Amygdala (tissue), 56 donors: ENCODE measurements around the gene WNT7A.

Experiments used
- DNase-seq, 56 donors: peaks; one replicate each; lab custom pipeline; 2025; lab: John Stamatoyannopoulos, UW

WNT7A gene

DNA sequence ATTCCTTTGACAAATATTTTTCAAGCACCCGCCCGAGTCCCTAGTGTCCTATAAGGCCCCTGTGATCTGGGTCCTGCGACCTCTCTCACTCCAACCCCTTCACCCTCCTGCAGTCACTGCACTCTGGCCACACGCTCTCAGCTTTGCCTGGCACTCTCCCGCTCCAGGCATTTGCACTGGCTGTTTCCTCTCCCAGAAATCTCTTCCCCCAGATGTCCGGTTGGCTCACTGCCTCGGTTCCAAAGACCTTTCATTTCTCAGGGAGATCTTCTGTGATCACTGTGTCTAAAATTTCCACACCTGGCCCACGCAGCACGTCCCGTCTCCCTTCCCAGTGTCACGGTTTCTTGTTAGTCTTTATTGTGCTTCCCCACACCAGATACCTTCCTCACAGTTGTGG lies 97.4 kb downstream of the WNT7A start:
- no peak for DNase-seq

DNA sequence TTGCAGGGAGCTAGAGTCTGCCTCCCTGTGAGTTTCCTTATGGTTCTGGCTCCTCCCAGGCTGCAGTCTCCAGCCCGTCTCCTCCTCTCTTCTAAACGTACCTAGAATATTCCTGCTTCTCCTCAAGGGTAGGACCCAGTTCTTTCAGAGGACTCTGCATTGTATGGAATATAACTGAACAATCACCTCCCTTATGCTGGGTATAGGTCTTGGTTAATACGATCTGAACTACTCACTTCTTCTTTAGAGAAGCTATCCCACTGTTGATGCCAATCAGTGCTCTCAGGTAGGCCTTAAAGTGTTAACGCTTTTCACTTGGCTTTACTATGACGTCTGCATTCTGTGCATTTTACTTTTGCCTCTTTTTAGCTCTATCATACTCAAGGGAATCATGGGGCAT lies 98.5 kb downstream of the WNT7A start:
- DNase-seq = no peak

DNA sequence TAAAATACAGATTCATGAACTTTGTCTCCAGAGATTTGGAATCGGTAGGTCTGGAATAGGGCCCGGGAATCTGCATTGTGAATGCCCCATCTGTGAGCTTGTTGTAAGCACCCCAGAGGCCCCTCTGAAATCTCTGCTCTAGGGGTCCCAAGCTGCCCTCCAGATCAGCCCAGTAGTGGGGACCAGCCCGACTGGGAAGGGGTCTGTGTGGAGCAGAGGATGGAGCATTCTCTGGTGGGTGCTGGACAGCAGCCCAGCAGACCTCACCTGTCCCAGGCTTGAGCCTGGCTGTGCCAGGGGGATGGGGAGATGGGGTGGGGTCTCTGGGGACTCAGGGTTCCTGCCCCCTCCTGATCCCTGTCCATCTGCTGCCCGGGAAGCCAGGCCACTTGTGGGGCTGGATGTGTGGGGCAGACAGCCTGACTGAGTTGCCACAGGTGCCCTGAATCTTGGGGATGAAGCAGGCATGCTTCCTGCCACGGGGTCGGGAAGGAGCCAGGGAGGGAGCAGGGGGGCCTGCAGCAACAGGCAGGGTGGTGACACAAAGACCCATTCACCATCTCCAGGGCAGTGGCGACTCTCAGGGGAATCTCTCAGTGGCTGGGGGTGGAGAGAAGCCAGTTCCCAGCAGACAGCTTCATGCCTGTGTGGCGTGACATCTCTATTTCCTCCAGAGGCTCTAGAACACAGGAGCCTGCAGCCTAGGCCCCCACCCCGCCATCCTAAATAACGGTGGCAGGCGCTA lies 99.3 kb downstream of the WNT7A start:
- DNase-seq = peak in 2 of 56 donors; percentile 13 to 18

DNA sequence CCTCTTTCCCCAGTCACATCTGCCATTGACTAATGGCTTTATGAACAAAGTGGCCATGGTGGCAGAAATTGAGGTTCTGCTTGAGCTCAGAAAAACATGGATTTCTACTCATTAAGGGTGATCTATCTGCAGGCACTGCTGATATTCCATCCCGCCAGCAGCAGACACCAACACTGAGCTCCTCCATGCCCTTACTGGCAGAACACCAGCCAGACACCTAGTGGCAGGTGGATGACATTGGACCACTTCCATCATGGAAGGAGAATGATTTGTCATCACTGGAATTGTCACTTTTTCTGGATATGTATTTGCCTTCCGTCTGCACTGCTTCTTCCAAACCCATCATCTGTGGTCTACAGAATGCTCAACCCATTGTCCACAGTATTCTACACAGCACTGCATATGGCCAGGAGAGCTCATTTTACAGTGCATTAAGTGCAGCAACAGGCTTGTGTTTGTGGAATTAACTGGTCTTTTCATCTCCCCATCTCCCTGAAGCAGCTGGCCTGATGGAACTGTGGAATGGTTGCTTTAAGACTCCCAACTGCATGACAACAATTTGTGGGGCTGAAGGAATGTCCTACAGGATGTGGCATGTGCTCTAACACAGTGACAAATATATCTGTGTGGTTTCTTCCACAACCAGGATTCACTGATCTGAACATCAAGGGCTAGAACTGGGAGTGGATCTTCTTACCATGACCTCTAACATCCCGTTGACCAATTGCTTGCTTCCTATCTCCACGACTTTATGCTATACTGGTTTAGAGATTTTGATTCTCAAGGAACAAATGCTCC lies 103.4 kb downstream of the WNT7A start:
- DNase-seq = no peak

GRCh38 chr3:13772885-13773745 lies 106.8 kb downstream of the WNT7A start:
- DNase-seq = no peak

- no peak for DNase-seq
These were observed 107.5 kb downstream of the WNT7A start for GRCh38 chr3:13772321-13772745.

DNA sequence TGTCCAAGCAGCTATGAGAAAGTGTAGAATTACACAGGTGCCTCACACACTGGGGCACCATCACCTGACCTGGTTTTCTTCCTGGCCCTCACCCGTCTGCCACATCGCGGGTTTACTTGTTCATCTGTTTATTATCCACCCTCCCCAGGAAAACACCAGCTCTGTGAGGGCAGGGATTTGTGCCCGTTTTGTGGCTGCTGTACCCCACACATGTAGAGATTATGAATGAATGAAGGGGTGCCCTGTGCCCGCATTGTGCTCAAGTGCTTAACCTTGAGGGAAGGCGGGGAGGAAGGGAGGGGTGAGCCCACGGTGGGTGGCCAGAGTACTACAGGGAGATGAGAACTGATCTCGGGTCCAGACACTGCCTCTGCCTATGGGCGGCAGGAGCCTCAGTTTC lies 108.4 kb downstream of the WNT7A start:
- no peak for DNase-seq

- no peak for DNase-seq
These were observed 109.4 kb downstream of the WNT7A start for GRCh38 chr3:13770170-13771169.

DNA sequence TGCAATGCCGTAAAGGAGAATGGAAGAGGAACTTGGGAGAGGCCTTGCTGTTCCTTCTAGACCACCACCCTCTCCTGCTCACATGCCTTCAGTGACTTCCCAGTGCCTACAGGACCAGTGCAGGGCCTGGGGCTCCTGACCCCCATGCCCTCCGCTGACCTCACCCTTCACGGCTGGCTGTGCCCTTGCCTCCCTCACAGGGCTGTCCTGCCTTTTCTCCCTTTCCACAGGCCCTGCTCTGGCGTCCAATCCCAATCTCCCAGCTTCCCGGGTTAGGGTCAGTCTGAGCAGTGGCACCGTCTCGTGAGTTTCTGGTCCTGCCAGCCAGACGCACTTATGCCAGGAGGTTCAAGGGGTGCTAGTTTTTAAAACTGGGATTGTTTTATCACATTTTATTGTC lies 110.4 kb downstream of the WNT7A start:
- no peak for DNase-seq

DNA sequence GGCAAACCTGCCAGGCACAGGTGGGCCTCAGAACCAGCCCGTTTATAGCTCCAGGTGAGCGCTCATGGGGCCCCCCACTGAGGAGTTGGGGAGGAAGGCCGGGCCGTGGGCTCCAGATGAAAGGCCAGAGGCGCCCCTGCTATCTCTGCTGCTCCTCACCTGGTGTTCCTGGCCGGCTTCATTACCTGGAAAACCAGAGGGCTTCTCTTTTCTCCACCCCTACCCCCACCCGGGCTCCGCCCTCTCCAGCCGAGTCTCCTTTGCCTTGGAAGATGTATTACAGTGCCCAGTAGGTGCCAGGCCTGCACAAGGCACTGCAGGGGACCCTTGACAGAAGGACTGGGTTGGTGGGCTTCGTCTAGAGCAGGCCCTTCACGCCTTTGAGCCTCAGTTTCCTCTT lies 111.4 kb downstream of the WNT7A start:
- DNase-seq = no peak

DNA sequence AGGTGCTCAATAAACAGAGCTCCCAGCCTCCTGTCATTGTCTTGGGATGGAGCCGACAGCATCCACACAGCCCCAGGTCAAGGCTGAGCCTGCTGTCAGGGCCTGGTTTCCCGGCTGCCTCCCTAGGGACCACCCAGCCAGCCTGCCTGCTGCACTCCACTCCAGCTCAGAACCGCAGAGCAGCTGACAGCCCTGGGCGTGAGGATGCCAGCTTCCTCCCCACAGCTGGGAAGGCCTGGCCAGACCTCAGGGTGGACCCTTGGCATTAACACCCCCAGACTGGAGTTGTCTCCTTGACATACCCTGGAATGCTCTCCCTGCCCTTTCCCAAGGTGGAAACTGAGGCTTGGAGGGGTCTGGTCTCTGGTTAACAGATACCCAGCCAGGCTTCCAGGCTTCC lies 112.0 kb downstream of the WNT7A start:
- DNase-seq = no peak

- DNase-seq = no peak
These were observed 112.8 kb downstream of the WNT7A start for GRCh38 chr3:13767030-13767429.
